ENCODE measurements around the gene NAA20.

NAA20 gene

GRCh38 chr20:20078041-20078440 is 60.9 kb downstream of the NAA20 start:
- Histone ChIP-seq H3K4me2 (ENCODE audit: low read depth, low read length, poor library complexity, severe bottlenecking) (no peak overlapping the region), H3K27me3 (ENCODE audit: low read length) (no peaks in the 10 kb centered on the region), H3K4me3 (ENCODE audit: insufficient read depth, low read length, poor library complexity, severe bottlenecking) (no peak overlapping the region), H3K36me3 (ENCODE audit: low read length) (no peaks in the 10 kb centered on the region), H3K9me3 (ENCODE audit: insufficient read depth, low read length) (no peaks in the 10 kb centered on the region), H3K9ac (ENCODE audit: low read length) (no peak overlapping the region), H4K20me1 (ENCODE audit: low read depth, low read length) (no peaks in the 10 kb centered on the region), H3K9me2 (replicated peaks; ENCODE audit: insufficient read depth, low read length) (no peaks in the 10 kb centered on the region), H3F3A (ENCODE audit: insufficient read depth) (no peaks in the 10 kb centered on the region), H2AFZ (ENCODE audit: low read depth, low read length, severe bottlenecking) (no peak overlapping the region), H3K27ac (ENCODE audit: low read depth, low read length) (no peak overlapping the region), H3K79me2 (ENCODE audit: insufficient read depth, low read length) (no peaks in the 10 kb centered on the region)
- TF ChIP-seq CTCF (IDR thresholded peaks at IDR 0.05; ENCODE audit: insufficient read depth, low read length, poor library complexity, severe bottlenecking) (no peak), EZH2phosphoT487 (conservative IDR thresholded peaks at IDR 0.05; ENCODE audit: low read length) (no peak)

- no peaks in the 10 kb centered on the region for H3F3A ChIP-seq (ENCODE audit: insufficient read depth)
- H3K27me3 ChIP-seq (ENCODE audit: low read length): no peaks in the 10 kb centered on the region
- no peaks in the 10 kb centered on the region for H3K36me3 ChIP-seq (ENCODE audit: low read length)
- no peak overlapping the region for H3K4me3 ChIP-seq (ENCODE audit: insufficient read depth, low read length, poor library complexity, severe bottlenecking)
- H3K79me2 ChIP-seq (ENCODE audit: insufficient read depth, low read length): no peaks in the 10 kb centered on the region
- TF ChIP-seq CTCF (IDR thresholded peaks at IDR 0.05; ENCODE audit: insufficient read depth, low read length, poor library complexity, severe bottlenecking) (no peak), EZH2phosphoT487 (conservative IDR thresholded peaks at IDR 0.05; ENCODE audit: low read length) (no peak)
- no peaks in the 10 kb centered on the region for H4K20me1 ChIP-seq (ENCODE audit: low read depth, low read length)
- H3K4me2 ChIP-seq (ENCODE audit: low read depth, low read length, poor library complexity, severe bottlenecking): no peak overlapping the region
- no peak overlapping the region for H3K9ac ChIP-seq (ENCODE audit: low read length)
- no peaks in the 10 kb centered on the region for H3K9me3 ChIP-seq (ENCODE audit: insufficient read depth, low read length)
- no peaks in the 10 kb centered on the region for H3K9me2 ChIP-seq (replicated peaks; ENCODE audit: insufficient read depth, low read length)
- no peak overlapping the region for H3K27ac ChIP-seq (ENCODE audit: low read depth, low read length)
- no peak overlapping the region for H2AFZ ChIP-seq (ENCODE audit: low read depth, low read length, severe bottlenecking)
These were observed 62.1 kb downstream of the NAA20 start for GRCh38 chr20:20079102-20079784.

All from SU-DHL-6 (cell line).